Ovary (tissue), 9 donors: ENCODE results near the gene ANO7. TPM values are rescaled to one million over a fixed set of nuclear protein-coding genes. Genes with fewer than 3 reads are reported as not detected.

Source experiments
- DNase-seq, 5 donors: peaks; one replicate each; pipeline ENCODE4 v3.0.0-alpha.2; 2019 to 2020
- H3K27ac ChIP-seq, 2 donors: fragments of 200-600 bp; one replicate each; pipeline versions ENCODE4 v1.5.1 to v1.8.0; 2019 to 2022
- H3K27me3 ChIP-seq: fragments of 200-600 bp; one replicate; pipeline ENCODE4 v1.8.0; 2022
- H3K36me3 ChIP-seq: fragments of 200-600 bp; sonication (generic); one replicate; pipeline ENCODE4 v1.5.1; 2019
- H3K4me1 ChIP-seq: one replicate; pipeline ENCODE4 v1.8.1; 2013; ENCODE audit warnings: mild to moderate bottlenecking, moderate library complexity; ENCODE audit not compliant: insufficient read depth
- H3K4me3 ChIP-seq: fragments of 200-600 bp; sonication (generic); one replicate; pipeline ENCODE4 v1.5.1; 2017
- H3K9me3 ChIP-seq, 2 donors: fragments of 200-600 bp in 1 of 2; sonication (generic) in 1 of 2; one replicate each; pipeline versions ENCODE4 v1.5.1 to v1.8.1; 2013 to 2019; ENCODE audit warnings: mild to moderate bottlenecking in 1 of 2, moderate library complexity in 1 of 2
- EP300 ChIP-seq: sonication (generic); formaldehyde crosslinking; IDR thresholded peaks from one replicate; pipeline ENCODE4 v1.6.1; 2017; ENCODE audit warnings: antibody characterized with exemption
- POLR2A ChIP-seq: fragments of 450-650 bp; IDR thresholded peaks from one replicate; pipeline ENCODE4 v1.6.1; 2017; ENCODE audit warnings: antibody characterized with exemption, mild to moderate bottlenecking, moderate library complexity
- WGBS, 3 donors: extraction: QIAGEN DNeasy Blood & Tissue Kit in 1 of 3; methylation state at CpG; one replicate each; pipeline versions ENCODE4 v1.1.5 to v1.1.7; 2013 to 2017; 5-methylcytosine and 5-hydroxymethylcytosine counted together
- intact Hi-C, 4 donors: fragments of 100-400 bp; cut with DNase I; formaldehyde crosslinking; loops; one replicate each; pipeline versions ENCODE4 v1.11.0 to v1.15.1; 2022 to 2023
- polyA plus RNA-seq, 2 donors: library from polyadenylated mRNA; stranded (reverse); fragments of 200-250 nt in 1 of 2; fragments of 350-450 nt in 1 of 2; fragmentation: Illumina TruSeq in 1 of 2; extraction: RNeasy Lipid Tissue Mini Kit (QIAGEN cat#74804) in 1 of 2; gene quantifications; one replicate each; pipeline ENCODE4 v1.2.3, GENCODE V29; 2013 to 2014
- total RNA-seq, 7 donors: library from RNA; depleted of rRNA in 2 of 7; stranded (reverse); fragments of >200 nt in 2 of 7; fragmentation: NEBNext Ultra II Directional in 3 of 7; extraction: Animal tissue kit (Norgen Biotek cat#: 25700) in 3 of 7; gene quantifications; one replicate each; pipeline versions ENCODE4 v1.1.0 to v1.2.4, GENCODE V29; 2016 to 2023
- TF ChIP-seq, protein P1 (sequence below), 3 donors: fragments of 450-650 bp in 2 of 3; fragments of 200-600 bp in 1 of 3; IDR thresholded peaks; one replicate each; pipeline versions ENCODE4 v1.5.1 to v1.8.0; 2016 to 2022; ENCODE audit warnings: antibody characterized with exemption in 3 of 3, mild to moderate bottlenecking in 1 of 3
- donor health status: DM: no; HTN: no; CAD: no; lungs with moderate emphysema.
- donor health status: DM: no; HTN: no; CAD: no.
- donor health status: Bipolar disorder and iron deficiency.
- donor health status: DM: yes; HTN: yes; CAD: no.
- donor health status: DM: no; HTN: no; CAD: no.
- donor health status: DM: yes; HTN: yes; CAD: no.

ANO7 gene
- total and polyA plus RNA-seq, 9 donors = 0.87 to 6.5 (median 2.1) TPM

DNA sequence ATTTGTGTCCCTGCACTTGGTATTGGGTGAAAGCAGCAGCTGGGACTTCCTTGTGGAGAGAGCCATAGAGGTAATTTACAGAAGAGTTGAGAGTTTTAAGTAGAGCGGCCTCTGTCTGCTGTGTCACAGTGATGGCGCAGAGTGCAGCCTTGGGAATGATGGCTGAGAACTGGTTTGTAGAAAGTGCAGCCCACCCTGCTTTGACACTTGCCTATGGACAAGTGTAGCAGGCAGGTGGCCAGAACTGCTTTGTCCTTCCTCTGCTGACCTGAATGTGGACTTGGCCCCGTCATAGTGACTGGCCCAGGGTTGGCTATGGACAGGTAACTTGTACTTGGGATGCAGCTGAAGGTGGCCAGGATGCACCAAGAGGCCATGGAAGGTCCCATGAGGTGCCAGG is 6.4 kb upstream of the ANO7 start:
- intact Hi-C loops = no loop called here
- TF ChIP-seq, protein P1, sequence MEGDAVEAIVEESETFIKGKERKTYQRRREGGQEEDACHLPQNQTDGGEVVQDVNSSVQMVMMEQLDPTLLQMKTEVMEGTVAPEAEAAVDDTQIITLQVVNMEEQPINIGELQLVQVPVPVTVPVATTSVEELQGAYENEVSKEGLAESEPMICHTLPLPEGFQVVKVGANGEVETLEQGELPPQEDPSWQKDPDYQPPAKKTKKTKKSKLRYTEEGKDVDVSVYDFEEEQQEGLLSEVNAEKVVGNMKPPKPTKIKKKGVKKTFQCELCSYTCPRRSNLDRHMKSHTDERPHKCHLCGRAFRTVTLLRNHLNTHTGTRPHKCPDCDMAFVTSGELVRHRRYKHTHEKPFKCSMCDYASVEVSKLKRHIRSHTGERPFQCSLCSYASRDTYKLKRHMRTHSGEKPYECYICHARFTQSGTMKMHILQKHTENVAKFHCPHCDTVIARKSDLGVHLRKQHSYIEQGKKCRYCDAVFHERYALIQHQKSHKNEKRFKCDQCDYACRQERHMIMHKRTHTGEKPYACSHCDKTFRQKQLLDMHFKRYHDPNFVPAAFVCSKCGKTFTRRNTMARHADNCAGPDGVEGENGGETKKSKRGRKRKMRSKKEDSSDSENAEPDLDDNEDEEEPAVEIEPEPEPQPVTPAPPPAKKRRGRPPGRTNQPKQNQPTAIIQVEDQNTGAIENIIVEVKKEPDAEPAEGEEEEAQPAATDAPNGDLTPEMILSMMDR (IDR thresholded peaks at IDR 0.05) = no peak
- no peak for TF ChIP-seq EP300
- no peak for TF ChIP-seq POLR2A
- Histone ChIP-seq H3K27me3 (no peaks in the 10 kb centered on the region), H3K9me3 (no peaks in the 10 kb centered on the region), H3K4me3 (no peak overlapping the region), H3K27ac (no peak overlapping the region), H3K4me1 (no peaks in the 10 kb centered on the region), H3K36me3 (no peaks in the 10 kb centered on the region)
- no peak for DNase-seq
- WGBS, 3 donors = 93 to 96% (median 94%) methylated on average over 3 of the region's 3 CpGs

DNA sequence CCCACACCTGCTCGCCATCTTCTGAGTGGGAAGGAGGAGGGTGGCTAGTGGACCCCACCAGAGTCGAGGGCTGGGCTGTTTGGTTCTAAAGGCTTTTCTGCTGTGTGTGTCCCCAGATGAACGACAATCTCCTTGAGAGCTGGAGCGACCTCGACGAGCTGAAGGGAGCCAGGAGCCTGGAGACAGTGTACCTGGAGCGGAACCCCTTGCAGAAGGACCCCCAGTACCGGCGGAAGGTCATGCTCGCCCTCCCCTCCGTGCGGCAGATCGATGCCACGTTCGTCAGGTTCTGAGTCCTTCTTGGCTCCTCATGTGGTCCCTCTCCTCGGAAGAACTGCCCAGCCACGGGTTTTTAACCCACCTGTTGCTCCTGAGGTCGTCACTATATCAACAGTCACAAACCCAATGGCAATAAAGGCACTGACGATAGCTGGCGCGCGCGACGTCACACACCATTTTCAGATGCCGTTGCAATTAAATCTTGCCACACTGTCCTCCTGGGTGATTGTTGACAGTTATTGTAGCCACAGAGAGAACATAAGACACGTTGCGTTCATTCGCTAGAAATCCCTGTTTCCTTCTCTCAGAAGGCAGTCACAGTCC is 5.8 kb upstream of the ANO7 start:
- H3K27ac ChIP-seq = no peak overlapping the region
- no peaks in the 10 kb centered on the region for H3K36me3 ChIP-seq
- no peaks in the 10 kb centered on the region for H3K9me3 ChIP-seq
- H3K4me1 ChIP-seq = no peaks in the 10 kb centered on the region
- H3K27me3 ChIP-seq = no peaks in the 10 kb centered on the region
- TF ChIP-seq, protein P1 (IDR thresholded peaks at IDR 0.05) = no peak
- TF ChIP-seq EP300 (no peak), POLR2A (no peak)
- no peak overlapping the region for H3K4me3 ChIP-seq
- WGBS, 3 donors = 87 to 94% (median 90%) methylated on average over 28 of the region's 28 CpGs
- intact Hi-C loops = no loop called here
- DNase-seq = no peak

DNA sequence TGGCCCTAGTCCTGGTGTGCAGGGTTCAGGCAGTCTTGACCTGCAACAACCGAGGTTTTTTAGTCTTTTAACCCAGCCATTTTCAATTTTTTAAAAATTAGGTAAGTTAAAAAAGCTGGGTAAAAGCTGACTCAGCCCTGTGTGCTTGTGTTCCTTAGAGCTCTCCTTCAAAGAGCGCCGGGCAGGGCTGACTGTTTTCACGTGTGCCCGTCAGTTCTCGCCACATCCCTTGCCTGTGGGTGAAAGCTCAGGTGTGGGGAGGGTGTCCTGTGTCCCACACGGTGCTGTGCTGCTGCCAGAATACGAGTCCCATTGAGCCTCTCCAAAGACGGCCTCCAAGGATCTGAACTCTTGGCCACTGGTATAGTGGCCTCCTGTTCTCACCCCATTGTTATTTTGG is 5.3 kb upstream of the ANO7 start:
- no peak overlapping the region for H3K4me3 ChIP-seq
- no peaks in the 10 kb centered on the region for H3K36me3 ChIP-seq
- H3K9me3 ChIP-seq = no peaks in the 10 kb centered on the region
- intact Hi-C loops = no loop called here
- TF ChIP-seq, protein P1 (IDR thresholded peaks at IDR 0.05) = no peak
- TF ChIP-seq POLR2A = no peak
- TF ChIP-seq EP300 = no peak
- no peaks in the 10 kb centered on the region for H3K27me3 ChIP-seq
- DNase-seq = no peak
- WGBS, 3 donors = 85 to 90% (median 86%) methylated on average over 9 of the region's 9 CpGs
- H3K4me1 ChIP-seq = no peaks in the 10 kb centered on the region
- no peak overlapping the region for H3K27ac ChIP-seq

DNA sequence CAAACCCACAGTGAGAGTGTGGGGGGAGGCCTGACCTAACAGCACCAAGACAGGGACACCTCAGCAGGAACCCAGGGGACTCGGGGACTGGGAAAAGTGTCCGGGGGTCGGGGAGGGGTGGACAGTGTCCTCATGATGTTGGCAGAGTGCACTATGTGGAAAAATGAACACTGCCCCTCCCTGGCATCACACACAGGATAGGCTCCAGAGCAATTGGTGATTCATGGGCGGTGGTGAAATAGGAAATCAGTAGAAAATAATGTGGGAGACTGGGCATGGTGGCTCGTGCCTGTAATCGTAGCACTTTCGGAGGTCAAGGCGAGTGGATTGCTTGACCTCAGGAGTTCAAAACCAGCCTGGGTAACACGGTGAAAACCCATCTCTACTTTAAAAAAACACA is 3.6 kb upstream of the ANO7 start:
- DNase-seq = no peak
- Histone ChIP-seq H3K27ac (no peak overlapping the region), H3K4me3 (no peak overlapping the region), H3K4me1 (no peaks in the 10 kb centered on the region), H3K36me3 (no peaks in the 10 kb centered on the region), H3K27me3 (no peaks in the 10 kb centered on the region), H3K9me3 (no peaks in the 10 kb centered on the region)
- intact Hi-C loops = no loop called here
- 62 to 75% (median 62%) methylated on average over 9 of the region's 9 CpGs for WGBS, 3 donors
- TF ChIP-seq, protein P1 (IDR thresholded peaks at IDR 0.05) = no peak
- TF ChIP-seq EP300 (no peak), POLR2A (no peak)
